Esophagus (tissue), 2 donors: ENCODE measurements around the gene RAB11FIP3. TPM values are rescaled to one million over a fixed set of nuclear protein-coding genes. Genes with fewer than 3 reads are reported as not detected.

Experiments
- H3K27ac ChIP-seq, 2 donors: one replicate each; pipeline ENCODE4 v1.5.1; 2013; ENCODE audit warnings: low read depth in 2 of 2, mild to moderate bottlenecking in 2 of 2, inconsistent platforms in 1 of 2, low read length in 1 of 2, moderate library complexity in 1 of 2
- H3K27me3 ChIP-seq, 2 donors: one replicate each; pipeline ENCODE4 v1.6.1; 2013; ENCODE audit warnings: low read length in 2 of 2, control low read depth in 1 of 2, mild to moderate bottlenecking in 1 of 2; ENCODE audit not compliant: insufficient read depth in 2 of 2, control insufficient read depth in 1 of 2
- H3K36me3 ChIP-seq, 2 donors: one replicate each; pipeline ENCODE4 v1.6.1; 2013; ENCODE audit warnings: low read length in 1 of 2; ENCODE audit not compliant: control insufficient read depth in 2 of 2, insufficient read depth in 2 of 2
- H3K4me1 ChIP-seq, 2 donors: one replicate each; pipeline ENCODE4 v1.6.1; 2013; ENCODE audit warnings: low read length in 1 of 2; ENCODE audit not compliant: control insufficient read depth in 2 of 2, insufficient read depth in 2 of 2
- H3K4me3 ChIP-seq, 2 donors: one replicate each; pipeline ENCODE4 v1.5.1; 2013; ENCODE audit warnings: low read length in 2 of 2, mild to moderate bottlenecking in 2 of 2, low read depth in 1 of 2, moderate library complexity in 1 of 2
- H3K9me3 ChIP-seq, 2 donors: one replicate each; pipeline ENCODE4 v1.6.1; 2013; ENCODE audit warnings: mild to moderate bottlenecking in 2 of 2, low read depth in 1 of 2, low read length in 1 of 2, moderate library complexity in 1 of 2; ENCODE audit not compliant: control insufficient read depth in 2 of 2, insufficient read depth in 1 of 2
- WGBS, 2 donors: extraction: QIAGEN DNeasy Blood & Tissue Kit; methylation state at CpG; one replicate each; pipeline ENCODE4 v1.1.7; 2013; 5-methylcytosine and 5-hydroxymethylcytosine counted together
- polyA plus RNA-seq, 2 donors: library from polyadenylated mRNA; stranded (reverse); fragments of 200-250 nt; gene quantifications; one replicate each; pipeline ENCODE4 v1.2.3, GENCODE V29; 2013
- donor health status: healthy with polysubstance abuse.
- donor health status: Bipolar disorder and iron deficiency.

The RAB11FIP3 gene
- polyA plus RNA-seq, 2 donors, result 9.1 to 10.6 TPM

- no peak overlapping the region for H3K4me3 ChIP-seq
- peaks cover 0 to 57% of the 10 kb centered on the region in 2 donors for H3K36me3 ChIP-seq
- WGBS, 2 donors, result 69 to 70% methylated on average over 58 to 60 of the region's 60 CpGs
- H3K4me1 ChIP-seq, result peaks cover 0 to 9% of the 10 kb centered on the region in 2 donors
- H3K9me3 ChIP-seq, result no peaks in the 10 kb centered on the region
- no peaks in the 10 kb centered on the region for H3K27me3 ChIP-seq
- H3K27ac ChIP-seq, result no peak overlapping the region
Observed at GRCh38 chr16:546909-547770, 121.7 kb downstream of the RAB11FIP3 start.

GRCh38 chr16:548586-548985 lies 123.1 kb downstream of the RAB11FIP3 start:
- Histone ChIP-seq H3K36me3 (peaks cover 0 to 58% of the 10 kb centered on the region in 2 donors), H3K4me3 (no peak overlapping the region), H3K27me3 (no peaks in the 10 kb centered on the region), H3K4me1 (peaks cover 0 to 9% of the 10 kb centered on the region in 2 donors), H3K9me3 (no peaks in the 10 kb centered on the region), H3K27ac (no peak overlapping the region)
- WGBS, 2 donors, result 94 to 95% methylated on average over 20 to 21 of the region's 21 CpGs

GRCh38 chr16:549544-550263 lies 124.3 kb downstream of the RAB11FIP3 start:
- Histone ChIP-seq H3K27ac (no peak overlapping the region), H3K9me3 (no peaks in the 10 kb centered on the region), H3K27me3 (no peaks in the 10 kb centered on the region), H3K36me3 (peaks cover 0 to 57% of the 10 kb centered on the region in 2 donors), H3K4me1 (peaks cover 2 to 12% of the 10 kb centered on the region in 2 donors), H3K4me3 (no peak overlapping the region)
- 93 to 95% methylated on average over 54 of the region's 54 CpGs for WGBS, 2 donors

- Histone ChIP-seq H3K36me3 (peaks cover 0 to 54% of the 10 kb centered on the region in 2 donors), H3K4me1 (peaks cover 4 to 15% of the 10 kb centered on the region in 2 donors), H3K27ac (no peak overlapping the region), H3K27me3 (no peaks in the 10 kb centered on the region), H3K4me3 (no peak overlapping the region), H3K9me3 (no peaks in the 10 kb centered on the region)
- WGBS, 2 donors, result 97 to 98% methylated on average over 28 of the region's 28 CpGs
Observed at GRCh38 chr16:551210-551609, 125.8 kb downstream of the RAB11FIP3 start.

GRCh38 chr16:552171-552570 lies 126.7 kb downstream of the RAB11FIP3 start:
- Histone ChIP-seq H3K4me3 (no peak overlapping the region), H3K36me3 (peaks cover 0 to 48% of the 10 kb centered on the region in 2 donors), H3K27me3 (no peaks in the 10 kb centered on the region), H3K9me3 (no peaks in the 10 kb centered on the region), H3K27ac (no peak overlapping the region), H3K4me1 (peaks cover 4 to 10% of the 10 kb centered on the region in 2 donors)
- WGBS, 2 donors, result 96 to 99% methylated on average over 30 to 35 of the region's 35 CpGs

GRCh38 chr16:553601-554296 lies 128.3 kb downstream of the RAB11FIP3 start:
- 89% methylated on average over 29 to 33 of the region's 33 CpGs for WGBS, 2 donors

GRCh38 chr16:554297-554621 lies 128.8 kb downstream of the RAB11FIP3 start:
- WGBS, 2 donors, result 73 to 77% methylated on average over 11 of the region's 11 CpGs
- Histone ChIP-seq H3K27ac (no peak overlapping the region), H3K36me3 (peaks cover 0 to 28% of the 10 kb centered on the region in 2 donors), H3K4me1 (peaks cover 6 to 7% of the 10 kb centered on the region in 2 donors), H3K9me3 (no peaks in the 10 kb centered on the region), H3K4me3 (no peak overlapping the region), H3K27me3 (peaks cover 0 to 3% of the 10 kb centered on the region in 2 donors)

More at GRCh38 chr16:553601-554296, 128.3 kb downstream of the RAB11FIP3 start:
- Histone ChIP-seq H3K36me3 (peaks cover 0 to 32% of the 10 kb centered on the region in 2 donors), H3K27ac (no peak overlapping the region), H3K27me3 (no peaks in the 10 kb centered on the region), H3K4me1 (peaks cover 6% of the 10 kb centered on the region in 2 donors), H3K9me3 (no peaks in the 10 kb centered on the region), H3K4me3 (no peak overlapping the region)

GRCh38 chr16:554640-555365 lies 129.4 kb downstream of the RAB11FIP3 start:
- no peak overlapping the region for H3K27ac ChIP-seq
- H3K4me1 ChIP-seq, result peaks cover 6 to 10% of the 10 kb centered on the region in 2 donors
- H3K9me3 ChIP-seq, result no peaks in the 10 kb centered on the region
- H3K4me3 ChIP-seq, result no peak overlapping the region
- peaks cover 0 to 24% of the 10 kb centered on the region in 2 donors for H3K36me3 ChIP-seq
- WGBS, 2 donors, result 55 to 57% methylated on average over 50 to 54 of the region's 54 CpGs
- H3K27me3 ChIP-seq, result peaks cover 0 to 8% of the 10 kb centered on the region in 2 donors
